ENCODE data around the gene C10orf90. TPM values are rescaled to one million over a fixed set of nuclear protein-coding genes. Genes with fewer than 3 reads are reported as not detected.

Gene C10orf90
- polyA plus RNA-seq, 4 donors, result not detected

DNA sequence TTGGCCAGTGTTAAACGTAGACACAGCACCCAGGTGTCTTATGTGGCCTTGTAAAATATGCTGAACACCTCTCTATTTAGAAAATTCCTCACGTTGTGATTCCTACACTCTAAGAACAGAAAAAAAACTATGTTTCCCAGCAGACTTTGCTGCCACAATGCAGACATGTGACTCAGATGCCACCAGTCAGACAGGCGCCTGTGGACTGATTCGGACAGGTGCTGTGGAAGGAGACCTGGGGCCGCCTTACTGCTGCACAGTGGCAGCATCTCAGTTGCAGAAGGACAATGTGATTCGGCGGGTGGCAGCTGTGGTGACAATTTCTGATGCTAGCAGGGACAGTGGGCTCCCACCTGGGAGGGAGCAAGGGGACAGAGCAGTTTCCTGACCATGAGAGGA is 88.8 kb downstream of the C10orf90 start:
- 71 to 78% (median 74%) methylated on average over 7 of the region's 7 CpGs for WGBS, 3 donors
- no peaks in the 10 kb centered on the region for H3K27me3 ChIP-seq (ENCODE audit: control insufficient read depth in 3 of 3, insufficient read depth in 3 of 3, low read length in 3 of 3)
- no peaks in the 10 kb centered on the region for H3K9me3 ChIP-seq (ENCODE audit: control insufficient read depth in 2 of 2, insufficient read depth in 1 of 2, low read depth in 1 of 2, low read length in 1 of 2)
- DNase-seq (no peak), FAIRE-seq (no peak)
- H3K36me3 ChIP-seq (ENCODE audit: control insufficient read depth in 3 of 3, insufficient read depth in 2 of 3, low read depth in 1 of 3, low read length in 3 of 3), result no peaks in the 10 kb centered on the region
- no peak overlapping the region for H3K4me3 ChIP-seq (ENCODE audit: low read depth in 1 of 3, low read length in 3 of 3)
- H3K27ac ChIP-seq (ENCODE audit: low read depth in 1 of 3, low read length in 2 of 3), result no peak overlapping the region
- no peaks in the 10 kb centered on the region for H3K4me1 ChIP-seq (ENCODE audit: control insufficient read depth in 3 of 3, insufficient read depth in 2 of 3, low read depth in 1 of 3, low read length in 2 of 3)

GRCh38 chr10:126580873-126581647 is 89.4 kb downstream of the C10orf90 start:
- H3K27ac ChIP-seq (ENCODE audit: low read depth in 1 of 3, low read length in 2 of 3), result no peak overlapping the region
- H3K4me3 ChIP-seq (ENCODE audit: low read depth in 1 of 3, low read length in 3 of 3), result no peak overlapping the region
- H3K4me1 ChIP-seq (ENCODE audit: control insufficient read depth in 3 of 3, insufficient read depth in 2 of 3, low read depth in 1 of 3, low read length in 2 of 3), result no peaks in the 10 kb centered on the region
- no peaks in the 10 kb centered on the region for H3K9me3 ChIP-seq (ENCODE audit: control insufficient read depth in 2 of 2, insufficient read depth in 1 of 2, low read depth in 1 of 2, low read length in 1 of 2)
- no peaks in the 10 kb centered on the region for H3K36me3 ChIP-seq (ENCODE audit: control insufficient read depth in 3 of 3, insufficient read depth in 2 of 3, low read depth in 1 of 3, low read length in 3 of 3)
- FAIRE-seq (no peak), DNase-seq (no peak)
- 70 to 80% (median 70%) methylated on average over 10 of the region's 10 CpGs for WGBS, 3 donors
- no peaks in the 10 kb centered on the region for H3K27me3 ChIP-seq (ENCODE audit: control insufficient read depth in 3 of 3, insufficient read depth in 3 of 3, low read length in 3 of 3)

GRCh38 chr10:126576336-126576735 is 94.2 kb downstream of the C10orf90 start:
- WGBS, 3 donors, result 61 to 90% (median 68%) methylated on average over 2 of the region's 2 CpGs
- no peak overlapping the region for H3K27ac ChIP-seq (ENCODE audit: low read depth in 1 of 3, low read length in 2 of 3)
- no peaks in the 10 kb centered on the region for H3K36me3 ChIP-seq (ENCODE audit: control insufficient read depth in 3 of 3, insufficient read depth in 2 of 3, low read depth in 1 of 3, low read length in 3 of 3)
- no peak overlapping the region for H3K4me3 ChIP-seq (ENCODE audit: low read depth in 1 of 3, low read length in 3 of 3)
- H3K9me3 ChIP-seq (ENCODE audit: control insufficient read depth in 2 of 2, insufficient read depth in 1 of 2, low read depth in 1 of 2, low read length in 1 of 2), result no peaks in the 10 kb centered on the region
- no peak for FAIRE-seq
- no peaks in the 10 kb centered on the region for H3K4me1 ChIP-seq (ENCODE audit: control insufficient read depth in 3 of 3, insufficient read depth in 2 of 3, low read depth in 1 of 3, low read length in 2 of 3)
- DNase-seq, result no peak
- no peaks in the 10 kb centered on the region for H3K27me3 ChIP-seq (ENCODE audit: control insufficient read depth in 3 of 3, insufficient read depth in 3 of 3, low read length in 3 of 3)

DNA sequence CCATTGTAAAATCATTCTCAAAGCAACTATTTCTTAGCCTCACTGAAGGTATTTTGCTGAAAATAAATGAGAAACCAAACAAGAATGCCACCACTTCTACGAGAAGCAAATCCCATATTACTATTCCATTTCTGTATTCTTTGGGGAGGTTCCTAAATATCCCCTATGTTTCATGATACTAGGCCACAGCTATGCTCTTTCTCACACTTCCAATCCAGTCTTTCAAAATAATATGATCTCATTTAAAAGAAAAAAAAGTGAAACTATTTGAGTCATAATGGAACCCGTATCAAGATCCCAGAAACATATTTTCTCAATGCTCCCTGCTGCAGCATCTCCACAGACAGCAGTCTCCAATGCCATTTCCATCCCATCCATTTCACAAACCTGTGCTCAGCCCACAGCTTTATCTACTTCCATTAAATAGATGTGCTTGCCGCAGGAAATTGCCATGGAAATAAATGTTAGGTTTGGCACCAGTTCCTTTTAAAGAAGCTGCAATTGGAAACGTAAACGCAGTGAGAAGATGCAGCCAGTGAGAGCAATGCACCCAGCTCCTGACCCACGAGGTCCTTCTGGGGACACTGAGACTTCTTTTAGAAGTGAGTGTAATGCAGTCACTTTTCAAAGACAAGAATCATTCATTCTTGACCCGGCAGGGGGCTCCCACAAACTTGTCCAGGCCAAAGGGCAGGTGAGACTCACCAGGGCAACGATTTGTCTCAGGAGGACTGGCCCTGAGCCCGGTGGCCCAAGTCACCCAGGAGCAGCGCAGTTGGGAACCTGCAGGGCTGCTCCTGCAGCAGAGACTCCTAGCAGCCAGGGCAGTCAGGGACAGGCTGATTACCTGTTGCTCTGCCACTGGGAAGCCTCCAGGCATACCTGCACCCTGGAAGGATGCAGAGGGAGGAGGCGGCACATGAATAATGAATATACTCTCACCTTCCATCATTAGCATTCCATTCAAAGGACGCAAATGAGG is 99.6 kb downstream of the C10orf90 start:
- 61 to 62% (median 61%) methylated on average over 12 of the region's 12 CpGs for WGBS, 3 donors
- no peak overlapping the region for H3K27ac ChIP-seq (ENCODE audit: low read depth in 1 of 3, low read length in 2 of 3)
- H3K4me1 ChIP-seq (ENCODE audit: control insufficient read depth in 3 of 3, insufficient read depth in 2 of 3, low read depth in 1 of 3, low read length in 2 of 3), result no peaks in the 10 kb centered on the region
- H3K27me3 ChIP-seq (ENCODE audit: control insufficient read depth in 3 of 3, insufficient read depth in 3 of 3, low read length in 3 of 3), result peaks cover 0 to 2% (median 0%) of the 10 kb centered on the region in 3 donors
- FAIRE-seq (no peak), DNase-seq (no peak)
- no peak overlapping the region for H3K4me3 ChIP-seq (ENCODE audit: low read depth in 1 of 3, low read length in 3 of 3)
- H3K9me3 ChIP-seq (ENCODE audit: control insufficient read depth in 2 of 2, insufficient read depth in 1 of 2, low read depth in 1 of 2, low read length in 1 of 2), result no peaks in the 10 kb centered on the region
- H3K36me3 ChIP-seq (ENCODE audit: control insufficient read depth in 3 of 3, insufficient read depth in 2 of 3, low read depth in 1 of 3, low read length in 3 of 3), result no peaks in the 10 kb centered on the region

DNA sequence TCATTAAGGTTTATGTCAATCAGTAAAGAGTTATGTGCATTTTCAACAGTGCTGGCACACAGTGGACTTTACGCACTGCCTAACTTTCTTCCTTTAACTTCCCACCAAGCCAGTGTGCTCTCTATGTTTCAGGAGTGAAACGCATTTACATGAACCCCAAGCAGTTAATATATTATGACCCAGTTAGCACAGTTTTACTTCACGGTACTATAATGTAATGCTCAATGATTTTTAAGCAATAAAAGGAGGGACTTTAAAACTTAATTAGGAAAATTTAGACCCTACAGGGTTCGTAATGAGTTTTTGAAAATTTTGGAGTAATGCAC is 100.3 kb downstream of the C10orf90 start:
- Histone ChIP-seq H3K4me3 (ENCODE audit: low read depth in 1 of 3, low read length in 3 of 3) (no peak overlapping the region), H3K27me3 (ENCODE audit: control insufficient read depth in 3 of 3, insufficient read depth in 3 of 3, low read length in 3 of 3) (peaks cover 0 to 2% (median 0%) of the 10 kb centered on the region in 3 donors), H3K9me3 (ENCODE audit: control insufficient read depth in 2 of 2, insufficient read depth in 1 of 2, low read depth in 1 of 2, low read length in 1 of 2) (no peaks in the 10 kb centered on the region), H3K36me3 (ENCODE audit: control insufficient read depth in 3 of 3, insufficient read depth in 2 of 3, low read depth in 1 of 3, low read length in 3 of 3) (no peaks in the 10 kb centered on the region), H3K27ac (ENCODE audit: low read depth in 1 of 3, low read length in 2 of 3) (no peak overlapping the region), H3K4me1 (ENCODE audit: control insufficient read depth in 3 of 3, insufficient read depth in 2 of 3, low read depth in 1 of 3, low read length in 2 of 3) (no peaks in the 10 kb centered on the region)
- no peak for DNase-seq
- WGBS, 3 donors, result 30 to 50% (median 40%) methylated on average over 4 of the region's 4 CpGs
- no peak for FAIRE-seq

DNA sequence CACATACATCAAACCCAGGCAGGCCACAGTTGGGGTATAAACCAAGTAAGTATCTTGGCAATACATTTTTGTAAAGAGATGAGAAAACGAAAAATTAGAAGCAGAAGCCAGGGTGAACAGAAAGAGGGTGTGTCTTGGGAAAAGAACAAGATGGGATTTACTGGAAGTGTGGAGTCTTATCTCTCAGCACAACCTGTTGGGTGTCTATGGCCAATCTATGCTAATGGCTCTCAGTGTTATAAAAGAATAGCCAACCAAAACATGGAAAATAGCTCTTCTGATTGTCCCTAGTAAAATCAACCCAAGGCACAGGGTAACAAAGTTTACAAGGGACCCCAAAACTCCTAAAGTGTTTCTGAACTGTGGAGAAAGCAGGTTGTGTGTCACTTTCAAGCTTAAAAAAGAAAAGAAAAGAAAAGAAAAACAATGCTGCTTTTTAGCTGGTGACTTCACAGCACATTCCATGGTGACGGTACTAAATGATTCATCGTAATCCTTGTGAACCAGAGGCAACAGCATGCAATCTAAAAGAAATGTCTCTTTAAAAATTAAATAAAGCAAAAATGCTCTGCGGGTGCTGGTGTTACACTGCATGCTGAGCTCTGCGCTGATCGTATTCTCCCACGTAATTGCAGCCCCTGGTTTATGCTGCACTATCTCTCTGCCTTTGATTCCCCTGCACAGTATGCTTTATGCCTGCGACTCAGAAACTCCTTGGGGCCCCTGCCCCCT is 100.8 kb downstream of the C10orf90 start:
- Histone ChIP-seq H3K36me3 (ENCODE audit: control insufficient read depth in 3 of 3, insufficient read depth in 2 of 3, low read depth in 1 of 3, low read length in 3 of 3) (no peaks in the 10 kb centered on the region), H3K27ac (ENCODE audit: low read depth in 1 of 3, low read length in 2 of 3) (no peak overlapping the region), H3K9me3 (ENCODE audit: control insufficient read depth in 2 of 2, insufficient read depth in 1 of 2, low read depth in 1 of 2, low read length in 1 of 2) (no peaks in the 10 kb centered on the region), H3K4me1 (ENCODE audit: control insufficient read depth in 3 of 3, insufficient read depth in 2 of 3, low read depth in 1 of 3, low read length in 2 of 3) (no peaks in the 10 kb centered on the region), H3K27me3 (ENCODE audit: control insufficient read depth in 3 of 3, insufficient read depth in 3 of 3, low read length in 3 of 3) (peaks cover 0 to 2% (median 0%) of the 10 kb centered on the region in 3 donors), H3K4me3 (ENCODE audit: low read depth in 1 of 3, low read length in 3 of 3) (no peak overlapping the region)
- no peak for FAIRE-seq
- WGBS, 3 donors, result 20 to 27% (median 25%) methylated on average over 8 of the region's 8 CpGs
- no peak for DNase-seq

- WGBS, 3 donors, result 58 to 60% (median 60%) methylated on average over 7 of the region's 7 CpGs
- DNase-seq (no peak), FAIRE-seq (no peak)
- Histone ChIP-seq H3K27ac (ENCODE audit: low read depth in 1 of 3, low read length in 2 of 3) (no peak overlapping the region), H3K9me3 (ENCODE audit: control insufficient read depth in 2 of 2, insufficient read depth in 1 of 2, low read depth in 1 of 2, low read length in 1 of 2) (no peaks in the 10 kb centered on the region), H3K4me3 (ENCODE audit: low read depth in 1 of 3, low read length in 3 of 3) (no peak overlapping the region), H3K4me1 (ENCODE audit: control insufficient read depth in 3 of 3, insufficient read depth in 2 of 3, low read depth in 1 of 3, low read length in 2 of 3) (no peaks in the 10 kb centered on the region), H3K27me3 (ENCODE audit: control insufficient read depth in 3 of 3, insufficient read depth in 3 of 3, low read length in 3 of 3) (peaks cover 0 to 2% (median 0%) of the 10 kb centered on the region in 3 donors), H3K36me3 (ENCODE audit: control insufficient read depth in 3 of 3, insufficient read depth in 2 of 3, low read depth in 1 of 3, low read length in 3 of 3) (no peaks in the 10 kb centered on the region)
Measured at GRCh38 chr10:126568809-126569385, 101.6 kb downstream of the C10orf90 start.

GRCh38 chr10:126565871-126566270 is 104.6 kb downstream of the C10orf90 start:
- Histone ChIP-seq H3K27ac (ENCODE audit: low read depth in 1 of 3, low read length in 2 of 3) (no peak overlapping the region), H3K4me1 (ENCODE audit: control insufficient read depth in 3 of 3, insufficient read depth in 2 of 3, low read depth in 1 of 3, low read length in 2 of 3) (no peaks in the 10 kb centered on the region), H3K4me3 (ENCODE audit: low read depth in 1 of 3, low read length in 3 of 3) (no peak overlapping the region), H3K27me3 (ENCODE audit: control insufficient read depth in 3 of 3, insufficient read depth in 3 of 3, low read length in 3 of 3) (peaks cover 0 to 2% (median 0%) of the 10 kb centered on the region in 3 donors), H3K36me3 (ENCODE audit: control insufficient read depth in 3 of 3, insufficient read depth in 2 of 3, low read depth in 1 of 3, low read length in 3 of 3) (no peaks in the 10 kb centered on the region), H3K9me3 (ENCODE audit: control insufficient read depth in 2 of 2, insufficient read depth in 1 of 2, low read depth in 1 of 2, low read length in 1 of 2) (no peaks in the 10 kb centered on the region)
- 83 to 88% (median 86%) methylated on average over 3 of the region's 3 CpGs for WGBS, 3 donors
- FAIRE-seq (no peak), DNase-seq (no peak)
